ENCODE data around the gene CEACAM7. TPM values are rescaled to one million over a fixed set of nuclear protein-coding genes. Genes with fewer than 3 reads are reported as not detected.
"Not testable (repeated sequence)": the region's sequence is repeated elsewhere in the genome, so short reads cannot be mapped to it uniquely, and the experiment has no call there.

CEACAM7 gene
- total RNA-seq, 1 experiment from 2014 or later: not detected

GRCh38 chr19:41688687-41689086 lies 617 bp upstream of the CEACAM7 start:
- DNase-seq (ENCODE audit: low read depth, low spot score): no peak
- in situ Hi-C loops (cut with HindIII; ENCODE audit: low pct_unique_long_range_greater_than_20kb, low sequenced_read_pairs): no loop called here

GRCh38 chr19:41687419-41687818 lies 651 bp downstream of the CEACAM7 start:
- in situ Hi-C loops (cut with HindIII; ENCODE audit: low pct_unique_long_range_greater_than_20kb, low sequenced_read_pairs): no loop called here
- no peak for DNase-seq (ENCODE audit: low read depth, low spot score)

- no peak for DNase-seq (ENCODE audit: low read depth, low spot score)
- in situ Hi-C loops (cut with HindIII; ENCODE audit: low pct_unique_long_range_greater_than_20kb, low sequenced_read_pairs): no loop called here
Observed at GRCh38 chr19:41682437-41682836, 5.6 kb downstream of the CEACAM7 start.

- in situ Hi-C loops (cut with HindIII; ENCODE audit: low pct_unique_long_range_greater_than_20kb, low sequenced_read_pairs): no loop called here
- no peak for DNase-seq (ENCODE audit: low read depth, low spot score)
Observed at GRCh38 chr19:41671486-41671885, 16.6 kb downstream of the CEACAM7 start.

- in situ Hi-C loops (cut with HindIII; ENCODE audit: low pct_unique_long_range_greater_than_20kb, low sequenced_read_pairs): no loop called here
- DNase-seq (ENCODE audit: low read depth, low spot score): no peak
Observed at GRCh38 chr19:41670755-41671154, 17.3 kb downstream of the CEACAM7 start.

- no peak for DNase-seq (ENCODE audit: low read depth, low spot score)
- in situ Hi-C loops (cut with HindIII; ENCODE audit: low pct_unique_long_range_greater_than_20kb, low sequenced_read_pairs): no loop called here
Observed at GRCh38 chr19:41668315-41668714, 19.8 kb downstream of the CEACAM7 start.

GRCh38 chr19:41666075-41666474 lies 22.0 kb downstream of the CEACAM7 start:
- DNase-seq (ENCODE audit: low read depth, low spot score): no peak
- in situ Hi-C loops (cut with HindIII; ENCODE audit: low pct_unique_long_range_greater_than_20kb, low sequenced_read_pairs): no loop called here

- in situ Hi-C loops (cut with HindIII; ENCODE audit: low pct_unique_long_range_greater_than_20kb, low sequenced_read_pairs): no loop called here
- no peak for DNase-seq (ENCODE audit: low read depth, low spot score)
Observed at GRCh38 chr19:41657157-41657556, 30.9 kb downstream of the CEACAM7 start.

- in situ Hi-C loops (cut with HindIII; ENCODE audit: low pct_unique_long_range_greater_than_20kb, low sequenced_read_pairs); DNase-seq (ENCODE audit: low read depth, low spot score): not testable (repeated sequence)
Observed at GRCh38 chr19:41656756-41657155, 31.3 kb downstream of the CEACAM7 start.

GRCh38 chr19:41652250-41652649 lies 35.8 kb downstream of the CEACAM7 start:
- in situ Hi-C loops (cut with HindIII; ENCODE audit: low pct_unique_long_range_greater_than_20kb, low sequenced_read_pairs): no loop called here
- no peak for DNase-seq (ENCODE audit: low read depth, low spot score)

GRCh38 chr19:41649827-41650226 lies 38.2 kb downstream of the CEACAM7 start:
- in situ Hi-C loops (cut with HindIII; ENCODE audit: low pct_unique_long_range_greater_than_20kb, low sequenced_read_pairs): no loop called here
- DNase-seq (ENCODE audit: low read depth, low spot score): no peak

- in situ Hi-C loops (cut with HindIII; ENCODE audit: low pct_unique_long_range_greater_than_20kb, low sequenced_read_pairs): no loop called here
- DNase-seq (ENCODE audit: low read depth, low spot score): peak; percentile 35
Observed at GRCh38 chr19:41646589-41647204, 41.4 kb downstream of the CEACAM7 start.

GRCh38 chr19:41641879-41642485 lies 46.1 kb downstream of the CEACAM7 start:
- DNase-seq (ENCODE audit: low read depth, low spot score): peak; percentile 77

GRCh38 chr19:41638641-41639081 lies 49.4 kb downstream of the CEACAM7 start:
- no peak for DNase-seq (ENCODE audit: low read depth, low spot score)
- in situ Hi-C loops (cut with HindIII; ENCODE audit: low pct_unique_long_range_greater_than_20kb, low sequenced_read_pairs): no loop called here

More at GRCh38 chr19:41641879-41642485, 46.1 kb downstream of the CEACAM7 start:
- in situ Hi-C loops (cut with HindIII; ENCODE audit: low pct_unique_long_range_greater_than_20kb, low sequenced_read_pairs): no loop called here

GRCh38 chr19:41637484-41637883 lies 50.6 kb downstream of the CEACAM7 start:
- in situ Hi-C loops (cut with HindIII; ENCODE audit: low pct_unique_long_range_greater_than_20kb, low sequenced_read_pairs): no loop called here
- DNase-seq (ENCODE audit: low read depth, low spot score): no peak

GRCh38 chr19:41627966-41628675 lies 59.9 kb downstream of the CEACAM7 start:
- no peak for DNase-seq (ENCODE audit: low read depth, low spot score)
- in situ Hi-C loops (cut with HindIII; ENCODE audit: low pct_unique_long_range_greater_than_20kb, low sequenced_read_pairs): no loop called here

GRCh38 chr19:41626877-41627276 lies 61.2 kb downstream of the CEACAM7 start, which contains the start of gene CEACAM4:
TSS of gene CEACAM4 (minus strand) at chr19:41627074. CDS start at chr19:41626963, 111 bp downstream.
- no peak for DNase-seq (ENCODE audit: low read depth, low spot score)
- in situ Hi-C loops (cut with HindIII; ENCODE audit: low pct_unique_long_range_greater_than_20kb, low sequenced_read_pairs): no loop called here

- in situ Hi-C loops (cut with HindIII; ENCODE audit: low pct_unique_long_range_greater_than_20kb, low sequenced_read_pairs): no loop called here
- DNase-seq (ENCODE audit: low read depth, low spot score): no peak
Observed at GRCh38 chr19:41626278-41626677, 61.8 kb downstream of the CEACAM7 start.

GRCh38 chr19:41624937-41625336 lies 63.1 kb downstream of the CEACAM7 start:
- in situ Hi-C loops (cut with HindIII; ENCODE audit: low pct_unique_long_range_greater_than_20kb, low sequenced_read_pairs): no loop called here
- DNase-seq (ENCODE audit: low read depth, low spot score): no peak

Measured in SK-MEL-5 (cell line).